Stimulated activated naive CD8-positive, alpha-beta T cell treated with anti-CD3 and anti-CD28 coated beads, Interleukin-15, Interleukin-2, amounts not matched to agents 100 ng/mL and 50 ng/mL, for 24 hours (primary cell): ENCODE data around the gene UBE2D2.

Source experiments
- H3K27ac Mint-ChIP-seq: one replicate; pipeline ENCODE4 v1.8.0; 2021; ENCODE audit warnings: mild to moderate bottlenecking, mixed read lengths
- H3K27me3 Mint-ChIP-seq: one replicate; pipeline ENCODE4 v1.8.0; 2021; ENCODE audit warnings: mixed read lengths
- H3K36me3 Mint-ChIP-seq: one replicate; pipeline ENCODE4 v1.8.0; 2021; ENCODE audit warnings: low read depth, mixed read lengths
- H3K4me1 Mint-ChIP-seq: one replicate; pipeline ENCODE4 v1.8.0; 2021; ENCODE audit warnings: low read depth, mixed read lengths
- H3K4me3 Mint-ChIP-seq: one replicate; pipeline ENCODE4 v1.8.0; 2021; ENCODE audit warnings: mild to moderate bottlenecking, mixed read lengths
- H3K9me3 Mint-ChIP-seq: one replicate; pipeline ENCODE4 v1.8.0; 2021; ENCODE audit warnings: mixed read lengths

The UBE2D2 gene

DNA sequence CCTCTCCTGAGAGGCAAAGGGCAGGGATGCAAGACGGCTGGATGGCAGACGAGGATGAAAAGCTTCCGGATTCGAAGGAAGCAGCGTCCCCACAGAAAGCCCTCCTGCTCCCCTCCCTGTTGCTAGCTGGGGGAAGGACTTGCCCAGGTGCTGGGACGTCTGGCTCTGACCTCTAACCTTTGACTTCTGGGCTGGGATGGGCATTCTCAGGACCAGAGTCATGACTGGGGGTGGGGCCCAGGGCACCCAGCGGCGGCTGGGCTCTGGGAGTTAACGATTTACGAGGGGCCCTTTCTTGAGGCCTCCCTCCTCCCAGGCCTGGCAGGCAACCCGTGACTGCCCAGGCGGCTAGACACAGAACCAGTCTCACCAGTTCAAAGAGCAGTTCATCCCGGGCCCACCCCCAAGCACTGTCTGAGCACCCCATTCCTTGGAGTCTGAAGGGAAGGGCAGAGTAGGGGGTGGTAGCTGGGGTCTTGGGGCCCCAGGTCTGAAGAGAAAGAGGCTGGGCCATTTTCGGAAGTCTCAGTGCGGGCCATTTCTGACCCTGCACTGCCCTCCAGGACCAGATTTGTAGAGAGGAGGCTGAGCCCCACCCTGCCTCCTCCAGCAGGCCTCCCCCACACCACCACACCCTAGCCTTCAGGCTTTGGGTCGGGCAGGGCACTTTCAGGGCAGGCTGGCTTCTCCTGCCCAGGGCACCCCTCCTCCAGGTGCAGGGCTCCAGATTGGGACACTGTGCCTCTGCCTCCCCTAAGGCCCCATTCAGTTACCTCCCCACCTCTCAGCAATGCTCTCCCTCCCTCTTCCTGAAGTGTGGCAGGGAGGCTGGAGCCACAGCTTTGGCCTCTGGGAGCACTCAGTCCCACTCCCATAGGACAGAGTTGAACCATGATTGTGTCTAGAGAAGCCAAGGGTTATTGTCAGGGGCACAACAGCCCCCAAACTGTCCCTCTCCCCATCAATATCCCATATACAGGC is 82.0 kb downstream of the UBE2D2 start:
- no peaks in the 10 kb centered on the region for H3K9me3 Mint-ChIP-seq
- no peak overlapping the region for H3K27ac Mint-ChIP-seq
- no peaks in the 10 kb centered on the region for H3K36me3 Mint-ChIP-seq
- no peak overlapping the region for H3K4me3 Mint-ChIP-seq
- H3K27me3 Mint-ChIP-seq = peaks cover 21% of the 10 kb centered on the region
- peaks cover 32% of the 10 kb centered on the region for H3K4me1 Mint-ChIP-seq

DNA sequence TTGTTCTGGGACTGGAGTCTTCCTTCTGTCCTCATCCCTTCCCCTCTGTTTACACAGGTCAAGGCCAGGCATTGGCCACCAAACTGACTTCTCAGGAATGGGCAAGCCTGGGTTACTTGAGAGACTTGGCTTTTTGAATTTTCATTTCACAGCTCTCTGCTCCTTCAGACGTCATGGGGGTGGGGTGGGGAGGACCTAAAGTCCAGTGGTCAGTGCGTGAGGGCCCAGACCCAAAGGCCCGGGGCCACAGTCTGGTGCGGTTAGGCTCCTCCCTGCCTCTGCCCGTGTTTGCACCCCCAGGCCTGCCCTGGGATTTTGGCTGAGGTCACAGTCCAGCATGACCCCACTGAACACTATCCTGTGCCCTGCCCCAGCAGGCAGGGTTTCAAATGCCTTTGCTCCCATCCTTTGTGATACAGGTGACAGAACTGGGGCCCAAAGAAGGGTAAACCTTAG is 82.9 kb downstream of the UBE2D2 start:
- Mint-ChIP-seq H3K36me3 (no peaks in the 10 kb centered on the region), H3K27ac (no peak overlapping the region), H3K9me3 (no peaks in the 10 kb centered on the region), H3K4me1 (peaks cover 27% of the 10 kb centered on the region), H3K27me3 (peaks cover 21% of the 10 kb centered on the region), H3K4me3 (no peak overlapping the region)

DNA sequence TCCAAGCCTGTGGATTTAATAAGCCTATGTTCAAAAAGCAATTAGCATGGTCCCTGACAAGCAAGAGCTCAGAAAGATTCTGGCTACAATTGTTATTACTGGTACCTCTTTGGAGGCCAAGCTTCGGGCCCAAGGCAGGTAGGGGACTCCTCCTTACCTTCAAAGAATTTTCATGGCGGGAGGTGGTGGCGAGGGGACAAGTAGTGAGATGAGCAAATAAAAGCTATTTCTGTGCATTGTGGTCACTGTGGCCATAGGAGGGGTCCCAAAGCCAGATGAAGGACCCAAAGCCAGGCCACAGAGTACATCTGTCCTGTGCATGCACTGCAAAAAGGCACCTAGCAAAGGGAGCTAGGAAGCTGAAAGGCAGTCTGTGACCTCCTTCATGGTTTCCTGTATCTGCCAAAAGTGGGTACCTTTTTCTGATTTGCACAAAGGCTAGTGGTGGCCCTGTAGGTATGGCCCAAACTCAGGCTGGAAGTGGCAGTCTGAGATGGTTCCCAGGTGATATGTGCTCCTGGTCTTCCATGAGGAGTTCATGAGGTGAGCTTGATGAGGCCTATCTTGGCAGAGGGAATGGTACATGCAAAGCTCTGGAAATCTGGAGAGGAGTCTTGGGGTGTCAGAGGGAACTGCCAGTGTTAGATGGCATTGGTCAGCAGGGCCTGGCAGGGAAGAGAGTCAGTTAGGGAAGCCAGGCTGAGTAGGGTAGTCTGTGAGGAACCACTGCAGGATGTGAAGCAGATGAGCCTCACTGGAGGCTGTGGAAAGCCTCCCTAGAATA is 83.7 kb downstream of the UBE2D2 start:
- Mint-ChIP-seq H3K27me3 (peaks cover 26% of the 10 kb centered on the region), H3K36me3 (no peaks in the 10 kb centered on the region), H3K4me1 (peaks cover 26% of the 10 kb centered on the region), H3K9me3 (no peaks in the 10 kb centered on the region), H3K27ac (no peak overlapping the region), H3K4me3 (no peak overlapping the region)

DNA sequence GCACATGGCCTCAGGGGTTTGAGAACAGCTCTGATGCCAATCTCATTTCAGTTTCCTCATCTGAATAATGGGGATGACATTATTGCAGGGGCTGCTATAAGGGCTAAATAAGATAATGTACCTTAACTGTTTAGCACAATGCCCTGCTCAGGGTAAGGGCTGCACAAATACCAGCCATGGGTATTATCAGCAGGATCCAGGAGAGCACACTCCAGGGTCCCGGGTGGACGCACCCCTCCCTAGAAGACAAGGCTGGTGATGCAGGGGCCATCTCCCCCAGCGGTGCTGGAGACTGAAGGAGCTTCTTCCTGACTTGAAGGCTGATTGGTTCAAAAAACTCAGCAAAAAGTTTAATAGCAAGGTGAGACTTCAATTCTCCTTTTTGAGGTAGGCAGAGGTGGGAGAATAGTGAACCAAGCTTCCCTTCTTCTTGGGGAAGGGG is 84.3 kb downstream of the UBE2D2 start:
- H3K4me1 Mint-ChIP-seq = peaks cover 30% of the 10 kb centered on the region
- H3K27me3 Mint-ChIP-seq = peaks cover 28% of the 10 kb centered on the region
- H3K9me3 Mint-ChIP-seq = no peaks in the 10 kb centered on the region
- H3K27ac Mint-ChIP-seq = no peak overlapping the region
- no peak overlapping the region for H3K4me3 Mint-ChIP-seq
- no peaks in the 10 kb centered on the region for H3K36me3 Mint-ChIP-seq

DNA sequence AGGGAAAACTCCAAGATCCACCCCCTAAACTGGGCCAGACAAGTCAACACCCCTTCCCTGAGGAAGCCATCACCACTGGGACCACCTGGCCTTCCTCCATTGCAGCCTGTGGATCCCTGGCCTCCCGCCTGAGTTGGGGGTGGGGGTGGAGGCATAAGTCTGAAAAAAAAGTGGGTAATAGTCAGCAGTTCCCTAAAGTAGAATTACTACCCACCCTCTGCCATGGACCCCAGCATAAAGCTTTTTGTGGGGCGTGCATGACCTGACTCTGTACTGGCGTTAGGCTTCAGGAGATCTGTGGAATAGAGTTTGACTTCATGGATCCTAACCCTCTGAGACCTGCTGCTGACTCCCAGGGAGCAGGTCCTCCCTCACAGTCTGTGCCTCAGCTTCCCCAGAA is 85.0 kb downstream of the UBE2D2 start:
- no peak overlapping the region for H3K27ac Mint-ChIP-seq
- peaks cover 36% of the 10 kb centered on the region for H3K4me1 Mint-ChIP-seq
- H3K4me3 Mint-ChIP-seq = no peak overlapping the region
- H3K36me3 Mint-ChIP-seq = no peaks in the 10 kb centered on the region
- no peaks in the 10 kb centered on the region for H3K9me3 Mint-ChIP-seq
- peaks cover 28% of the 10 kb centered on the region for H3K27me3 Mint-ChIP-seq

DNA sequence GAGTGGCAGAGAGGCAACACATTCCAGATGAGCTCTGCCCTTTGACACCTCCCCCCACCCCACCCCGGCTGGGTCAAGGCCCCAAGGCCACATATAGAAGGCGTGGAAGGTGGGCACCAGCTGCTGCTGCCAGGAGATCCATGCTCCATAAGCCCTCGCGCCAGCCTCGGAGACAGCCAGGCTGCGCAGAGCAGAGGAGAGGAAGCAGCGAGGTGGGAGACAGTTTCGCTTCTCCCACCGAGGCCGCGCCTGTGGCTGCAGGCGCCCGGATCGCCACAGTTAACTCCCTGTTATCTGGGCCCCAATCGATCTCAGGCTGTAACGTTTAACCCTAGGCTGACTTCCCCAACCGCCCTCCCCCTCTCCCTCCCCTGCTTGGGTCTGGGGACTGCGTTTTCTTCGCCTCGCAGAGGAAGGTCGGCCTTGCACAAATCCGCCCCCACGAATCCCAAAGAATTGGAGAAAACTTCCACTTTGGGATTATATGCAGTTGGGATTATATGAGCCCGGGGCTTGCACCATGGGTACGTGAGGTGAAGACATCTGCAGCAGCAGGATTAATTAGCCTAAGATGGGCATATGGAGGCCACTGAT is 85.9 kb downstream of the UBE2D2 start:
- Mint-ChIP-seq H3K9me3 (no peaks in the 10 kb centered on the region), H3K27me3 (peaks cover 32% of the 10 kb centered on the region), H3K36me3 (no peaks in the 10 kb centered on the region), H3K27ac (no peak overlapping the region), H3K4me1 (peaks cover 44% of the 10 kb centered on the region), H3K4me3 (no peak overlapping the region)

DNA sequence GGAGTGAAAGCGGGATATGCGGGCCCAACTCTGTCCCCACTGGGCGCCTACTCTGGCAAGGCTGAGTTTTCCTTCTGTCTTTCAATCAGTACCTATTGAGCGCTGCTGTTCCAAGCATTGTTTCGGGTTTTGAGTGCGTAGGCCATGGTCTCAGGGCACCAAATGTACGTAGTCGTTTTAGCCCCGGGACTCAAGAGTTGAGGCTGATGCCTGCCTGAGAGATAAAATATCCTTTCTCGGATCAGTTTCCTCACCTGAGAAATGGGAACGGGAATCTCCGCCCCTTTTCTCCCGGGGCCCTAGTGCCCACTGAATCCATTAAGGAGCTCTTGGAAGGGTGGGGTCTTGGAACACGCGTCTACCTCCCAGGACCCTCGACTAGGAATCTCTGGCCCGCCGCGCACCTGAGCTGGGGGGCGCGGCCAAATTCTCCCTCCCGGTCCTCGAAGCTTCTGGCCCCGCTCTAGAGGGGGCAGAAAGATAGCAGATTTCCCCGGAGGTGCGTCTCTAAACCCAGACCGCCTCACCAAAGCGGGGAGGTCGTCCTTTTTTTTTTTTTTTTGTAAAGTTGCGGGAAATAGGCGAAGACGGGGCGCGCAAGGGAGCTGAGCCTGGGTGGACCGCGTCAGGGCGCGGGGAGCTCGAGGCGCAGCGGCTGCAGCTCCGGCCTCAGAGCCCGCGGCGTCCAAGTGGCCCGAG is 86.5 kb downstream of the UBE2D2 start:
- peak overlapping the region; percentile 52 for H3K4me3 Mint-ChIP-seq
- no peaks in the 10 kb centered on the region for H3K36me3 Mint-ChIP-seq
- H3K9me3 Mint-ChIP-seq = no peaks in the 10 kb centered on the region
- peaks cover 51% of the 10 kb centered on the region for H3K4me1 Mint-ChIP-seq
- H3K27me3 Mint-ChIP-seq = peaks cover 36% of the 10 kb centered on the region
- no peak overlapping the region for H3K27ac Mint-ChIP-seq

DNA sequence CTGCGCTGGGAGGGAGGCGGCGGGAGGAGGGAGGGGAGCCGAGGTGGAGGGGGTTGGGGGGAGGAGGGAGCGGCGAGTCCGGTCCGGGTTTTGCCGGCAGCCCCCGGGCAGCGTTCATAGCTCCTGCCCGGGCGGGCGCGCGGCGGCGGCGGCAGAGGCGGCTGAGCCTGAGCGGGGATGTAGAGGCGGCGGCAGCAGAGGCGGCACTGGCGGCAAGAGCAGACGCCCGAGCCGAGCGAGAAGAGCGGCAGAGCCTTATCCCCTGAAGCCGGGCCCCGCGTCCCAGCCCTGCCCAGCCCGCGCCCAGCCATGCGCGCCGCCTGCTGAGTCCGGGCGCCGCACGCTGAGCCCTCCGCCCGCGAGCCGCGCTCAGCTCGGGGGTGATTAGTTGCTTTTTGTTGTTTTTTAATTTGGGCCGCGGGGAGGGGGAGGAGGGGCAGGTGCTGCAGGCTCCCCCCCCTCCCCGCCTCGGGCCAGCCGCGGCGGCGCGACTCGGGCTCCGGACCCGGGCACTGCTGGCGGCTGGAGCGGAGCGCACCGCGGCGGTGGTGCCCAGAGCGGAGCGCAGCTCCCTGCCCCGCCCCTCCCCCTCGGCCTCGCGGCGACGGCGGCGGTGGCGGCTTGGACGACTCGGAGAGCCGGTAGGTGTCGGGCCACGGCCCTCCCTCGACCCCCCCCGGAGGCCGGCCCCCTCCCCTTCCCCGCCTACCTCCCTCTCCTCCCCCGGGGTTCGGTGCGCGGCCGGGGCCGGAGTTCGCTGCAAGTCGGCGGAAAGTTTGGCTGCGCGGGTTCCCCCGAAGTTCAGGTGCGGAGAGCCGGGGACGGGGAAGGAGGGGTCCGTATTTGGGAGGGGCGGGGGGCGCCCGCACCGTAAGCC is 87.3 kb downstream of the UBE2D2 start, which contains the start of gene CXXC5:
Gene CXXC5, plus strand, starts transcription at position 145 of the 877 bp plus-strand sequence. CDS start 32,175 bp downstream, outside the sequence.
- peaks cover 56% of the 10 kb centered on the region for H3K4me1 Mint-ChIP-seq
- peaks cover 37% of the 10 kb centered on the region for H3K27me3 Mint-ChIP-seq
- no peaks in the 10 kb centered on the region for H3K9me3 Mint-ChIP-seq
- H3K36me3 Mint-ChIP-seq = no peaks in the 10 kb centered on the region
- no peak within 1 kb of the TSS for H3K27ac Mint-ChIP-seq
- H3K4me3 Mint-ChIP-seq = peak within 1 kb of the TSS; percentile 86

DNA sequence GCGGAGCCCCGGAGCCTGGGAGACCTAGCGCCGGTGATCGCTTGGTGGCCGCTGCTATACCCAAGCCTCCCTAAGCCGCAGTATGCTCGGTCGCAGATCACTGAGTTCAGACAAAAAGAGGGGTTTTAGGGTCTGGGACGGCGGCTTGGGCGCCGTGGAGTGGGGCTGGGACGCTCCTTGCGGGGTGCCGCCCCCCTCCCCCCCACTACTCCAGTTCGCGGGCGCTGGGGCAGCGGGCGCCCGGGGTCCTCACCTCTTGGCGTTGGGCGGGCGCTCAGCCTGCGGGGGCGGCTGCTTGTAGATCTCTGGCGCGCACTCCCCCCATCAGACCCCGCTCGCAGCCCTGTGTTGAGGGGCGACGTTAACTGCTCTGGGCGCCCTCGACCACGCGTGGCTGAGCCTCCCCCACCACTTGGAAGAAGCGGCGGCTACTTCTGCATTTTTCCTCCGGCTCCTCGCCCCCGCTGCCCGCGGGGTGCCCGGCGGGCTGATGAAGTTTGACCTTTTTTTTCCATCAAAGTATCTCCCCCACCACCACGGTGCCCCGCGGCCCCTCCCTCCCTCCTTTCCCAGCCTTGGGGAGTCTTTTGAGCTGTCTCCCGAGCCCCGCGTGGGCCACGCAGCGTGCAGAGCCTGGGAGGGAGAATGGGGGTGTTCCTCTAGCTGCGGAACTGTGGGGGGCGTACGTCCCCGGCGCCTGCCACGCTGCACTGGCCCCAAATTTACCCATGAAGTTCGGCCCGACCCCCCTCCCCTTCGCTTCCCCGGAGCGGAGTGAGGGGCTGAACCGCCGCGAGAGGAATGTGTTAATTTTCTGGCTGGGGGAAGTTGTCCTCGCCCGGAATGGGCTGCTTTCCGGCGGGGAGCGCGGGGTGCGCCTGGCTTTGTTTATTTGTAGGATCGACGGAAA is 88.2 kb downstream of the UBE2D2 start:
- Mint-ChIP-seq H3K36me3 (no peaks in the 10 kb centered on the region), H3K27ac (peak overlapping the region; percentile 57), H3K4me3 (peak overlapping the region; percentile 86), H3K4me1 (peaks cover 63% of the 10 kb centered on the region), H3K27me3 (peaks cover 37% of the 10 kb centered on the region), H3K9me3 (no peaks in the 10 kb centered on the region)

DNA sequence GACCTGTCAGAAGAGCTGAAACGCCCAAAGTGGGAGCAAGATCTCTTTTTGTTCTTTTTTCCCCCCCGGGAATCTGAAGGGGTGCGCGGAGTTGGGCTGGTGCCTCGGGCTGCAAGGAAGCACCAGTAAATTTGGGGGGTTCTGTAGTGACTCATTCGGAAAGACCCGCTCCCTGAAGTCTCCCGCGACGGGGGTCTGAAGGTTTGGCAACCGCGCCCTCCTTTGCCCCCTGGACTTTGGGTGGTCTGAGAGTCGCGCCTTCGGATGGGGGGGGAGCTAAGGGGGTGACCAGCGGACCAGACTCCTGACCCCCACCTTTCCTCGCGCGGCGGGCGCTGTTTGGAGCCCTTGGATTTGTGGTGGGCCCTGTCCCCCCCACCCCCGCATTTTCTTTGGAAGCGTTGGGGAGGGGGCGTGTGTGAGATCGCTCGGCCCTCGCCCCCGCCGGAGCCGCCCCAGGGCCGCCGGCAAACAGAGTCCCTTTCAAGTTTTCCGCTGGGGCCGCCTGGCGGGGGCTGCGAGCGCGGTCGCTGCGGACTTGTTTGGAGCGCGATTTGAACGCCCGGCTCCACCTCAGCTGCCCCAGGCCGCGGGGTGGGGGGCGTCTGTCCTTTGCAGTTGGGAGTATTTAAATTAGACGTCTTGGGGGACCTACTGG is 89.0 kb downstream of the UBE2D2 start:
- Mint-ChIP-seq H3K27ac (peak overlapping the region; percentile 57), H3K4me3 (peak overlapping the region; percentile 86), H3K4me1 (peaks cover 65% of the 10 kb centered on the region), H3K9me3 (no peaks in the 10 kb centered on the region), H3K27me3 (peaks cover 37% of the 10 kb centered on the region), H3K36me3 (no peaks in the 10 kb centered on the region)

DNA sequence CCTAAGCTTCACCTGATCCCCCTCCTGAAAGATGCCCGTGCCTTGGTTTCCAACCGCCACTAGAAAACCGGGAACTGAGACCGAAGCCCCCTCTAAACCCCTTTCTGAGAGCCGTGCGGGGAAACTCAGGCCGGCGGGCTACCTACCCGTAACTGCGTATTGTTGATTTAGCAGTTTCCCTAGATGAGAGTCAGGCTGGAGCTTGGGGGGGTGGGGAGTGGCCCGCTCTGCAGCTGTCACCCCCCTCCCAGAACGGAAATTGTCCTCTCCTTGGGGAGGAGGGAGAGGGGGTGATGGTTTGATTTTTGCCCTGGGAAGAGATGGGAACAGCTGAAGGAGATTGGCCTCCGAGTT is 89.5 kb downstream of the UBE2D2 start:
- Mint-ChIP-seq H3K36me3 (no peaks in the 10 kb centered on the region), H3K27me3 (peaks cover 35% of the 10 kb centered on the region), H3K9me3 (no peaks in the 10 kb centered on the region), H3K27ac (no peak overlapping the region), H3K4me3 (peak overlapping the region; percentile 73), H3K4me1 (peaks cover 69% of the 10 kb centered on the region)

DNA sequence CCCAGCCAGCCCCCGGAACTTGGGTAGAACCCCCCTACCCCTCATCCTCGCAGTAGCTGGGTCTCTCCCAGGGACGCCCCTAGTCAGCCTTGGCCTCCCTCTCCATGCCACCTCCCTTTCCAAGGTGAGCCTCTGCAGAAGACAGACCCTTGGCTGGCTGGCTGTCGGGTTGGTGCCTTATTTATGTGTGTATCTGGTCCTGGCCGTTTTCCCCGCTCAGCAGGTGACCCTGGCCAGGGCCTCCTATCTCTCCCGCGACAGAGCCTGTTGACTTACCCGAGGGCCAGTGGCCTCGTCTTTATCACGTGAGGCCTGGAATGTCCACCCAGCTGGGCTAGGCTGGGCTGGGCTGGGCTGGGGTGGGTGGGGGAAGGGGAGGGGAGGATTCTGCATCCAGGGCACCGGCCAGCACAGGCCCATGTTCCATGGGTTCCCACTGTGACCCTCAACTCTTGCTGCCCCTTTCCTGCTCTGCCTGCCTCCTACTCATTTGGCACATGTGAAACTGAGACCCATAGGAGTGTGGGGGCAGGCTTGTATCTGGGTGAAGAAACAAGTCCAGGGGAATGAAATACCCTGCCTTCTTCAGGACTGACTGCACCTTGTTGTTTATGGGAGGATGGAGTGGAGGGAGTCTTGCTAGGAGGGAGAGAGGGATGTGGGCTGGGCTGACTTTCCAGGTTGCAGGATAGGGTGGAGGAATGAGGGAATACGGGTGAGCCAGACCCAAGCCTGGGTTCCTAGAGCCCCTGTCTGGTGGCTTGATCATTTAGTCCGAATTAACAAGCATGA is 90.1 kb downstream of the UBE2D2 start:
- peaks cover 30% of the 10 kb centered on the region for H3K27me3 Mint-ChIP-seq
- H3K4me3 Mint-ChIP-seq = peak overlapping the region; percentile 73
- H3K27ac Mint-ChIP-seq = peak overlapping the region; percentile 71
- no peaks in the 10 kb centered on the region for H3K36me3 Mint-ChIP-seq
- peaks cover 73% of the 10 kb centered on the region for H3K4me1 Mint-ChIP-seq
- no peaks in the 10 kb centered on the region for H3K9me3 Mint-ChIP-seq
